K562 (cell line): Measurements from ENCODE around the gene SORT1. TPM values are rescaled to one million over a fixed set of nuclear protein-coding genes. Genes with fewer than 3 reads are reported as not detected.

Source experiments
- CBX8 ChIP-seq: fragments of 200-600 bp; sonication (generic); IDR thresholded peaks from 2 replicates; pipeline ENCODE4 v1.6.1; 2012; ENCODE audit warnings: borderline replicate concordance, mixed run types, low read depth, mild to moderate bottlenecking, moderate library complexity, mixed read lengths, low read length, control low read depth, inconsistent platforms; ENCODE audit not compliant: poor library complexity, severe bottlenecking; ENCODE audit errors: extremely low read depth
- EGR1 ChIP-seq: fragments of 450-650 bp; conservative IDR thresholded peaks from 2 replicates; pipeline ENCODE4 v1.6.1; 2017; ENCODE audit warnings: mild to moderate bottlenecking
- FOS ChIP-seq: IDR thresholded peaks from 3 replicates; pipeline ENCODE4 v1.6.1; 2011; ENCODE audit not compliant: insufficient read length; ENCODE audit errors: extremely low read depth
- FOSL1 ChIP-seq: fragments of 200-800 bp; sonication (Bioruptor generic); conservative IDR thresholded peaks from 2 replicates; pipeline ENCODE4 v1.6.1; 2016; ENCODE audit warnings: missing genetic modification characterization, missing compliant biosample characterization
- GATAD2A ChIP-seq: fragments of 450-650 bp; IDR thresholded peaks from 2 replicates; pipeline ENCODE4 v1.6.1; 2017
- HDAC3 ChIP-seq: fragments of 450-650 bp; IDR thresholded peaks from 2 replicates; pipeline ENCODE4 v1.6.1; 2018; ENCODE audit warnings: borderline replicate concordance, mild to moderate bottlenecking, moderate library complexity; ENCODE audit not compliant: partially characterized antibody
- LARP7 ChIP-seq: fragments of 450-650 bp; IDR thresholded peaks from 2 replicates; pipeline ENCODE4 v1.6.1; 2016
- NCOR1 ChIP-seq: fragments of 450-650 bp; IDR thresholded peaks from 2 replicates; pipeline ENCODE4 v1.6.1; 2016; ENCODE audit warnings: mild to moderate bottlenecking, moderate library complexity
- POLR2H ChIP-seq: IDR thresholded peaks from 2 replicates; pipeline ENCODE4 v1.6.1; 2016; ENCODE audit warnings: missing genetic modification characterization, low read depth, mild to moderate bottlenecking, control low read depth, missing compliant biosample characterization, moderate library complexity
- RNF2 ChIP-seq: sonication (generic); IDR thresholded peaks from 2 replicates; pipeline ENCODE4 v1.6.1; 2016
- TAF1 ChIP-seq: IDR thresholded peaks from 2 replicates; pipeline ENCODE4 v1.6.1; 2011; ENCODE audit warnings: mild to moderate bottlenecking, low read length, moderate library complexity; ENCODE audit not compliant: insufficient read depth, control insufficient read depth, severe bottlenecking; ENCODE audit errors: extremely low read depth
- ZNF24 ChIP-seq: fragments of 450-650 bp; IDR thresholded peaks from 2 replicates; pipeline ENCODE4 v1.6.1; 2016
- polyA plus RNA-seq, 8 experiments: library from polyadenylated mRNA; depleted of rRNA in 4 of 8; stranded (reverse) in 5 of 8; unstranded in 3 of 8; fragments of >200 nt; fragmentation: Nextera tagmentation in 2 of 8; fragmentation: Illumina TruSeq in 1 of 8; extraction: Ambion mirVana in 2 of 8; extraction: Trizol in 1 of 8; gene quantifications; 2 replicates each; pipeline versions ENCODE4 v1.2.1 to v1.2.3, GENCODE V29; 2011 to 2014; ENCODE audit warnings: inconsistent platforms in 1 of 8, missing spikeins in 1 of 8
- total RNA-seq, 7 experiments: library from RNA; depleted of rRNA in 6 of 7; stranded (reverse); fragments of >200 nt in 6 of 7; fragmentation: Illumina TruSeq in 2 of 7; extraction: Trizol in 2 of 7; gene quantifications; 2 replicates each; pipeline versions ENCODE4 v1.2.1 to v1.2.3, GENCODE V29; 2011 to 2021; ENCODE audit warnings: low replicate concordance in 1 of 7
- TF ChIP-seq, protein P1 (sequence below): fragments of 250-450 bp; sonication (Bioruptor Pico); IDR thresholded peaks from 2 replicates; pipeline ENCODE4 v1.5.0; 2020; ENCODE audit warnings: mild to moderate bottlenecking
- TF ChIP-seq, protein P2 (sequence below): IDR thresholded peaks from 2 replicates; pipeline ENCODE4 v1.6.1; 2012; ENCODE audit warnings: low read depth, low read length, improper control_type of control experiment, borderline replicate concordance
- TF ChIP-seq, protein P3 (sequence below): fragments of 250-450 bp; sonication (Bioruptor Pico); IDR thresholded peaks from 2 replicates; pipeline ENCODE4 v1.4.0; 2020
- TF ChIP-seq, protein P4 (sequence below): fragments of 450-650 bp; formaldehyde crosslinking; IDR thresholded peaks from 2 replicates; pipeline ENCODE4 v1.4.0; 2022; ENCODE audit warnings: missing genetic modification characterization
- TF ChIP-seq, protein P5 (sequence below): fragments of 450-650 bp; formaldehyde crosslinking; IDR thresholded peaks from 2 replicates; pipeline ENCODE4 v1.4.0; 2022; ENCODE audit warnings: mild to moderate bottlenecking, moderate library complexity

Gene SORT1
- total and polyA plus RNA-seq, 9 of the 15 experiments (the other 6 are each of a cell fraction or from before 2014, with no cell fraction given), result 27.4 to 112 (median 65.0) TPM

DNA sequence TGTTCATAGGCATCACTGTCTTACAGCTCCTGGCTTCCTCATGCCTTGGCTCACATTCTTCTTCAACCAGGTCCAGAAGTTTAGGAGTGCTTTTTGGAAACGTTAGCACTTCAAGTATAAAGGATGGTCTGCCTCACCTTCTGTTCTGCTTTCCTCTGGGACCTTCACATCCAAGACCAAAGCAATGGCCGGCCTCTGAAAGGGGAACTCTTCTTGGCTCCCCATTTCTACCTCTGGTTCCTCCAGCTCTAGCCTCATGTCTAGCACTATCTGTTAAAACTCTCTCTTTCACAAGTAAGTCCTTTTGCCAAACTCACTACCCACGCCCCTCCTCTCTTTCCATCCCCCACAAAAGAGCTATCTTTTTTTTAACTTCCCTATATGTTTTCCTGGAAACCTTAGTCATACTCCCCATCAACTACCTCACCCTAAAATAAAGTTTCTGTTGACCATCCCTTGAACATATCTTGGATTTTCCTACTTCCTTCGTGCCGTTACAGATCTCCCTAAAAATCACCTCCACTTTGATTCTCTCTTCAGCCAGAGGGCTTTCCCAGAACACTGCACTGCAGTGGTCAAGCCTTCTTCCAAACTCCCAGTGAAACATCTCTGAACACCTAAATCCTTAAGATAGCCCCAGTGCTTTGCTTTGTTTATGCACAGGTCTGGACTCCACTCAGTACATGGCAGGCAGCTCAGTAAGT is 7.9 kb downstream of the SORT1 start (continued):
- TF ChIP-seq, protein P1, sequence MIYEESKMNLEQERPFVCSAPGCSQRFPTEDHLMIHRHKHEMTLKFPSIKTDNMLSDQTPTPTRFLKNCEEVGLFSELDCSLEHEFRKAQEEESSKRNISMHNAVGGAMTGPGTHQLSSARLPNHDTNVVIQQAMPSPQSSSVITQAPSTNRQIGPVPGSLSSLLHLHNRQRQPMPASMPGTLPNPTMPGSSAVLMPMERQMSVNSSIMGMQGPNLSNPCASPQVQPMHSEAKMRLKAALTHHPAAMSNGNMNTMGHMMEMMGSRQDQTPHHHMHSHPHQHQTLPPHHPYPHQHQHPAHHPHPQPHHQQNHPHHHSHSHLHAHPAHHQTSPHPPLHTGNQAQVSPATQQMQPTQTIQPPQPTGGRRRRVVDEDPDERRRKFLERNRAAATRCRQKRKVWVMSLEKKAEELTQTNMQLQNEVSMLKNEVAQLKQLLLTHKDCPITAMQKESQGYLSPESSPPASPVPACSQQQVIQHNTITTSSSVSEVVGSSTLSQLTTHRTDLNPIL (CRISPR knock-in tag), result no peak
- TF ChIP-seq RNF2 (peak; percentile 52; the same call in 1 of the 2 replicates), GATAD2A (peak; percentile 94), NCOR1 (peak; percentile 78), ZNF24 (0 out of 2 replicates have a peak, but pooled peaks have one; percentile 19), CBX8 (no peak), EGR1 (peak; percentile 92), FOS (peak; percentile 8), LARP7 (peak; percentile 74; the same call in 1 of the 2 replicates), POLR2H (tag) (peak; percentile 71), TAF1 (peak; percentile 59), HDAC3 (peak; percentile 43), FOSL1 (tag) (peak; percentile 95)
- TF ChIP-seq, protein P2, sequence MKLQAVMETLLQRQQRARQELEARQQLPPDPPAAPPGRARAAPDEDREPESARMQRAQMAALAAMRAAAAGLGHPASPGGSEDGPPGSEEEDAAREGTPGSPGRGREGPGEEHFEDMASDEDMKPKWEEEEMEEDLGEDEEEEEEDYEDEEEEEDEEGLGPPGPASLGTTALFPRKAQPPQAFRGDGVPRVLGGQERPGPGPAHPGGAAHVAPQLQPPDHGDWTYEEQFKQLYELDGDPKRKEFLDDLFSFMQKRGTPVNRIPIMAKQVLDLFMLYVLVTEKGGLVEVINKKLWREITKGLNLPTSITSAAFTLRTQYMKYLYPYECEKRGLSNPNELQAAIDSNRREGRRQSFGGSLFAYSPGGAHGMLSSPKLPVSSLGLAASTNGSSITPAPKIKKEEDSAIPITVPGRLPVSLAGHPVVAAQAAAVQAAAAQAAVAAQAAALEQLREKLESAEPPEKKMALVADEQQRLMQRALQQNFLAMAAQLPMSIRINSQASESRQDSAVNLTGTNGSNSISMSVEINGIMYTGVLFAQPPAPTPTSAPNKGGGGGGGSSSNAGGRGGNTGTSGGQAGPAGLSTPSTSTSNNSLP, result peak; percentile 57; the same call in 1 of the 2 replicates
- TF ChIP-seq, protein P3, sequence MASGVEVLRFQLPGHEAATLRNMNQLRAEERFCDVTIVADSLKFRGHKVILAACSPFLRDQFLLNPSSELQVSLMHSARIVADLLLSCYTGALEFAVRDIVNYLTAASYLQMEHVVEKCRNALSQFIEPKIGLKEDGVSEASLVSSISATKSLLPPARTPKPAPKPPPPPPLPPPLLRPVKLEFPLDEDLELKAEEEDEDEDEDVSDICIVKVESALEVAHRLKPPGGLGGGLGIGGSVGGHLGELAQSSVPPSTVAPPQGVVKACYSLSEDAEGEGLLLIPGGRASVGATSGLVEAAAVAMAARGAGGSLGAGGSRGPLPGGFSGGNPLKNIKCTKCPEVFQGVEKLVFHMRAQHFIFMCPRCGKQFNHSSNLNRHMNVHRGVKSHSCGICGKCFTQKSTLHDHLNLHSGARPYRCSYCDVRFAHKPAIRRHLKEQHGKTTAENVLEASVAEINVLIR (CRISPR knock-in tag), result no peak
- TF ChIP-seq, protein P4, sequence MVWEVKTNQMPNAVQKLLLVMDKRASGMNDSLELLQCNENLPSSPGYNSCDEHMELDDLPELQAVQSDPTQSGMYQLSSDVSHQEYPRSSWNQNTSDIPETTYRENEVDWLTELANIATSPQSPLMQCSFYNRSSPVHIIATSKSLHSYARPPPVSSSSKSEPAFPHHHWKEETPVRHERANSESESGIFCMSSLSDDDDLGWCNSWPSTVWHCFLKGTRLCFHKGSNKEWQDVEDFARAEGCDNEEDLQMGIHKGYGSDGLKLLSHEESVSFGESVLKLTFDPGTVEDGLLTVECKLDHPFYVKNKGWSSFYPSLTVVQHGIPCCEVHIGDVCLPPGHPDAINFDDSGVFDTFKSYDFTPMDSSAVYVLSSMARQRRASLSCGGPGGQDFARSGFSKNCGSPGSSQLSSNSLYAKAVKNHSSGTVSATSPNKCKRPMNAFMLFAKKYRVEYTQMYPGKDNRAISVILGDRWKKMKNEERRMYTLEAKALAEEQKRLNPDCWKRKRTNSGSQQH, result 0 out of 2 replicates have a peak, but pooled peaks have one; percentile 56
- TF ChIP-seq, protein P5, sequence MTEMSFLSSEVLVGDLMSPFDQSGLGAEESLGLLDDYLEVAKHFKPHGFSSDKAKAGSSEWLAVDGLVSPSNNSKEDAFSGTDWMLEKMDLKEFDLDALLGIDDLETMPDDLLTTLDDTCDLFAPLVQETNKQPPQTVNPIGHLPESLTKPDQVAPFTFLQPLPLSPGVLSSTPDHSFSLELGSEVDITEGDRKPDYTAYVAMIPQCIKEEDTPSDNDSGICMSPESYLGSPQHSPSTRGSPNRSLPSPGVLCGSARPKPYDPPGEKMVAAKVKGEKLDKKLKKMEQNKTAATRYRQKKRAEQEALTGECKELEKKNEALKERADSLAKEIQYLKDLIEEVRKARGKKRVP, result no peak; the same call in 1 of the 2 replicates
